Left lung (tissue), 10 donors: ENCODE measurements around the gene ABL1. TPM values are rescaled to one million over a fixed set of nuclear protein-coding genes. Genes with fewer than 3 reads are reported as not detected.

ENCODE experiments used
- ATAC-seq: fragments of 200-7000 bp; cut with Tn5 transposase; one replicate; pipeline ENCODE4 v1.9.1; 2020; ENCODE audit warnings: moderate library complexity
- DNase-seq, 4 donors: peaks; one replicate each; pipeline ENCODE4 v3.0.0-alpha.2; 2013 to 2020
- H3K27ac ChIP-seq, 2 donors: fragments of 200-600 bp; sonication (generic) in 1 of 2; one replicate each; pipeline versions ENCODE4 v1.5.0 to v1.8.0; 2020 to 2021
- H3K27me3 ChIP-seq, 2 donors: fragments of 200-600 bp; sonication (generic) in 1 of 2; one replicate each; pipeline versions ENCODE4 v1.5.0 to v1.8.0; 2020 to 2021
- H3K36me3 ChIP-seq, 2 donors: fragments of 200-600 bp; sonication (generic) in 1 of 2; one replicate each; pipeline versions ENCODE4 v1.5.0 to v1.8.0; 2020 to 2021
- H3K4me1 ChIP-seq, 2 donors: fragments of 200-600 bp; one replicate each; pipeline ENCODE4 v1.8.0; 2021
- H3K4me3 ChIP-seq, 2 donors: fragments of 200-600 bp; sonication (generic) in 1 of 2; one replicate each; pipeline versions ENCODE4 v1.5.0 to v1.8.0; 2020 to 2021; ENCODE audit warnings: mild to moderate bottlenecking in 1 of 2
- H3K9me3 ChIP-seq, 2 donors: fragments of 200-600 bp; sonication (generic) in 1 of 2; one replicate each; pipeline versions ENCODE4 v1.5.0 to v1.8.0; 2020 to 2021
- intact Hi-C, 2 donors: fragments of 100-400 bp; cut with DNase I; formaldehyde crosslinking; loops; one replicate each; pipeline versions ENCODE4 v1.11.2 to v1.14.2; 2022
- polyA plus RNA-seq, 6 donors: library from polyadenylated mRNA; unstranded; fragments of 120-200 nt; gene quantifications; one replicate each; pipeline ENCODE4 v1.2.1, GENCODE V29; 2013; ENCODE audit not compliant: insufficient read length in 6 of 6
- total RNA-seq, 2 donors: library from RNA; stranded (reverse); fragmentation: NEBNext Ultra II Directional; extraction: Animal tissue kit (Norgen Biotek cat#: 25700); gene quantifications; one replicate each; pipeline ENCODE4 v1.2.1, GENCODE V29; 2021
- TF ChIP-seq, protein P1 (sequence below), 2 donors: fragments of 200-600 bp; sonication (generic) in 1 of 2; IDR thresholded peaks; one replicate each; pipeline versions ENCODE4 v1.5.0 to v1.8.0; 2021; ENCODE audit warnings: antibody characterized with exemption in 2 of 2
- donor health status: DM: no; HTN: yes; CAD: no.
- donor health status: DM: no; HTN: no; CAD: no.

The ABL1 gene
- total and polyA plus RNA-seq, 8 donors: 55.6 to 83.3 (median 72.4) TPM

DNA sequence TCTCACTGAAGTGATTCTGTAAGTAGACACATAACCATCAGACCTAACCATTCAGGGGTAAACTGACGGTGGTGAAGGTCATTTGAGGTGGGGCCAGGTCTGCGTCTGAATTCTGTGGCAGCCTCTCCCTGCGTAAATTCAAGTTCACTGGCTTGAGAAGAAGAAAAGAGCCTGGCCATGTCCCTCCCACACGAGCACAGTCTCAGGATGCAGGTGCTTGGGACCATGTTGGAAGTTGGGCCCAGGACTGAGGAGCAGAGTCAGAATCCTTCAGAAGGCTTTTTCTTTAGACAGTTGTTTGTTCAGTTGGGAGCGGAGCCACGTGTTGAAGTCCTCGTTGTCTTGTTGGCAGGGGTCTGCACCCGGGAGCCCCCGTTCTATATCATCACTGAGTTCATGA lies 37.5 kb downstream of the ABL1 start:
- intact Hi-C loops: loop anchor here in 1 of 2 donors (10.0 kb wide), 1 partner anchor 172 kb away; no protein-coding TSS in a partner anchor
- Histone ChIP-seq H3K27me3 (no peaks in the 10 kb centered on the region), H3K36me3 (peaks cover 7 to 64% of the 10 kb centered on the region in 2 donors), H3K4me3 (no peak overlapping the region), H3K27ac (no peak overlapping the region), H3K9me3 (no peaks in the 10 kb centered on the region), H3K4me1 (no peaks in the 10 kb centered on the region)
- ATAC-seq (no peak), DNase-seq (no peak)
- TF ChIP-seq, protein P1, sequence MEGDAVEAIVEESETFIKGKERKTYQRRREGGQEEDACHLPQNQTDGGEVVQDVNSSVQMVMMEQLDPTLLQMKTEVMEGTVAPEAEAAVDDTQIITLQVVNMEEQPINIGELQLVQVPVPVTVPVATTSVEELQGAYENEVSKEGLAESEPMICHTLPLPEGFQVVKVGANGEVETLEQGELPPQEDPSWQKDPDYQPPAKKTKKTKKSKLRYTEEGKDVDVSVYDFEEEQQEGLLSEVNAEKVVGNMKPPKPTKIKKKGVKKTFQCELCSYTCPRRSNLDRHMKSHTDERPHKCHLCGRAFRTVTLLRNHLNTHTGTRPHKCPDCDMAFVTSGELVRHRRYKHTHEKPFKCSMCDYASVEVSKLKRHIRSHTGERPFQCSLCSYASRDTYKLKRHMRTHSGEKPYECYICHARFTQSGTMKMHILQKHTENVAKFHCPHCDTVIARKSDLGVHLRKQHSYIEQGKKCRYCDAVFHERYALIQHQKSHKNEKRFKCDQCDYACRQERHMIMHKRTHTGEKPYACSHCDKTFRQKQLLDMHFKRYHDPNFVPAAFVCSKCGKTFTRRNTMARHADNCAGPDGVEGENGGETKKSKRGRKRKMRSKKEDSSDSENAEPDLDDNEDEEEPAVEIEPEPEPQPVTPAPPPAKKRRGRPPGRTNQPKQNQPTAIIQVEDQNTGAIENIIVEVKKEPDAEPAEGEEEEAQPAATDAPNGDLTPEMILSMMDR (IDR thresholded peaks at IDR 0.05): no peak

DNA sequence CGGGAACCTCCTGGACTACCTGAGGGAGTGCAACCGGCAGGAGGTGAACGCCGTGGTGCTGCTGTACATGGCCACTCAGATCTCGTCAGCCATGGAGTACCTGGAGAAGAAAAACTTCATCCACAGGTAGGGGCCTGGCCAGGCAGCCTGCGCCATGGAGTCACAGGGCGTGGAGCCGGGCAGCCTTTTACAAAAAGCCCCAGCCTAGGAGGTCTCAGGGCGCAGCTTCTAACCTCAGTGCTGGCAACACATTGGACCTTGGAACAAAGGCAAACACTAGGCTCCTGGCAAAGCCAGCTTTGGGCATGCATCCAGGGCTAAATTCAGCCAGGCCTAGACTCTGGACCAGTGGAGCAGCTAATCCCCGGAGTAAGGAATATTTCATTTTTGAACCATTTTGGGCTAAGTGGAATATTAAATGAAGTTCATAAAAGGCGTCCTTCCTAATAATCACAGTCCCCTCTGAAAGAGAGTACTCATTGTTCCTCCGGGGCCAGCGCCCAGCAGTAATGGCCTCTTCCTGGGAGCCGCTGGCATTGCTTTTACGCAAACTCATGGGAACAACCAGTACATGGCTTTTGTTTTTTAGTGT lies 38.0 kb downstream of the ABL1 start:
- Histone ChIP-seq H3K4me3 (no peak overlapping the region), H3K27ac (no peak overlapping the region), H3K9me3 (no peaks in the 10 kb centered on the region), H3K36me3 (peaks cover 7 to 69% of the 10 kb centered on the region in 2 donors), H3K4me1 (no peaks in the 10 kb centered on the region), H3K27me3 (no peaks in the 10 kb centered on the region)
- TF ChIP-seq, protein P1 (IDR thresholded peaks at IDR 0.05): no peak
- ATAC-seq (no peak), DNase-seq (no peak)
- intact Hi-C loops: loop anchor here in 1 of 2 donors (10.0 kb wide), 1 partner anchor 172 kb away; no protein-coding TSS in a partner anchor

DNA sequence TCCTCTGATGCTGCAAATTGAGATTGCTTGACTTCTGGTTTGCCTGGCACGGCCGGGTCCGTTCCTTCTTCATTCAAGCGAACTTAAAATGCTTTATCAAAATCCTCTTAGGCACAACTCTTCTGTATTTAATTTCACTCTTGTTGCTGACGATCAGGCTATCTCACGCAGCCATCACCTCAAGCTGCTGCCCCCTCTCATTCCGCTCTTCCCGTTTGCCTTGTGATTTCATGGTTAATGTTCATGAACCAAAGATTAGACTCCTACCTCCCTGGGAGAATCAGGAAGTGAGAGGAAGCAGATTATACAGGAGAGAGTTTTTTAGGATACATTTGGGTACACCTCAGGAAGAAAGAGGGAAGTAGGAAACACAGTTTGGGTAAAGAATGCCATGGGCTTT lies 38.9 kb downstream of the ABL1 start:
- intact Hi-C loops: loop anchor here in 1 of 2 donors (10.0 kb wide), 1 partner anchor 171 kb away; no protein-coding TSS in a partner anchor
- TF ChIP-seq, protein P1 (IDR thresholded peaks at IDR 0.05): no peak
- peaks cover 7 to 79% of the 10 kb centered on the region in 2 donors for H3K36me3 ChIP-seq

DNA sequence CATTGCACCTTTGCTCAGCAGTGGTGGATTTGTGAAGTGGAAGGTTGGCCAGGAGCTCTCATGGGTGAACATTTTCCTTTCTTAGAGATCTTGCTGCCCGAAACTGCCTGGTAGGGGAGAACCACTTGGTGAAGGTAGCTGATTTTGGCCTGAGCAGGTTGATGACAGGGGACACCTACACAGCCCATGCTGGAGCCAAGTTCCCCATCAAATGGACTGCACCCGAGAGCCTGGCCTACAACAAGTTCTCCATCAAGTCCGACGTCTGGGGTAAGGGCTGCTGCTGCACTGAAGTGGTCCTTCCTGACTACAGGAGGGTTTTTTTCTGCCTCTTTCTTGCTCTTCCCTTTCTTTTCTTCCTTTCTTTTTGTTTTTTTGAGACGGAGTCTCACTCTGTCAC lies 39.7 kb downstream of the ABL1 start:
- no peak for ATAC-seq
- peaks cover 7 to 87% of the 10 kb centered on the region in 2 donors for H3K36me3 ChIP-seq
- H3K4me3 ChIP-seq: no peak overlapping the region
- intact Hi-C loops: loop anchor here in 1 of 2 donors (10.0 kb wide), 1 partner anchor 170 kb away; no protein-coding TSS in a partner anchor
- no peak overlapping the region for H3K27ac ChIP-seq
- TF ChIP-seq, protein P1 (IDR thresholded peaks at IDR 0.05): no peak
- no peaks in the 10 kb centered on the region for H3K27me3 ChIP-seq
- no peaks in the 10 kb centered on the region for H3K4me1 ChIP-seq
- no peak for DNase-seq
- H3K9me3 ChIP-seq: no peaks in the 10 kb centered on the region

More for the DNA sequence above, 38.9 kb downstream of the ABL1 start:
- DNase-seq (no peak), ATAC-seq (no peak)
- Histone ChIP-seq H3K9me3 (no peaks in the 10 kb centered on the region), H3K27ac (no peak overlapping the region), H3K27me3 (no peaks in the 10 kb centered on the region), H3K4me1 (no peaks in the 10 kb centered on the region), H3K4me3 (no peak overlapping the region)

DNA sequence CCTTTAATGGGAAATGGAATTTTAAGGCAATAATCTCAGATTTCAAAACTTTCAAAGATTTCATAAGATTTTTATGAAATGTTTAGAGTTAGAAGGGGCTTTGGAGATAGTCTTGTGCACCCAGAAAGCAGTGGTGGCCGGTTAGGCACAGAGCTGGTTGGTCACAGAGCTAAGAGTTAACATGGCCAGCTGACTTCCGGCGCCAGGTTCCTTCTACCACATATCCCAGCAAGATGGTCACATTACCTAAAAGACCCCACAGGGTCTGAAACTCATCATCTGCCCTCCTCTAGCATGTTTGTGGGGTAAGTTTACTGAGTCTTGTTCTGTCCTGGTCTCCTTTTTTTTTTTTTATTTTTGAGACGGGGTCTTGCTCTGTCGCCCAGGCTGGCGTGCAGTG lies 42.2 kb downstream of the ABL1 start:
- no peaks in the 10 kb centered on the region for H3K9me3 ChIP-seq
- ATAC-seq: no peak
- no peaks in the 10 kb centered on the region for H3K4me1 ChIP-seq
- peaks cover 5 to 100% of the 10 kb centered on the region in 2 donors for H3K36me3 ChIP-seq
- H3K27ac ChIP-seq: no peak overlapping the region
- no peak for DNase-seq
- H3K27me3 ChIP-seq: no peaks in the 10 kb centered on the region
- intact Hi-C loops: loop anchor here in 1 of 2 donors (10.0 kb wide), 1 partner anchor 168 kb away; no protein-coding TSS in a partner anchor
- TF ChIP-seq, protein P1 (IDR thresholded peaks at IDR 0.05): no peak
- H3K4me3 ChIP-seq: no peak overlapping the region
